A172 (cell line): ENCODE results near the gene CADM3. TPM values are rescaled to one million over a fixed set of nuclear protein-coding genes. Genes with fewer than 3 reads are reported as not detected.

Experiments
- DNase-seq: peaks from one replicate; pipeline ENCODE4 v3.0.0-alpha.2; 2015; ENCODE audit warnings: low spot score
- total RNA-seq: library from RNA; depleted of rRNA; stranded (reverse); fragments of >200 nt; shearing (Covaris generic); gene quantifications from 2 replicates; pipeline ENCODE4 v1.2.3, GENCODE V29; 2014

CADM3 gene
- total RNA-seq, 1 experiment from 2014 or later: 0.26 TPM

GRCh38 chr1:159172614-159173291, 1.3 kb downstream of the CADM3 start:
- DNase-seq: no peak

GRCh38 chr1:159173320-159173719, 1.9 kb downstream of the CADM3 start:
- DNase-seq: no peak

GRCh38 chr1:159175571-159175970, 4.2 kb downstream of the CADM3 start:
- no peak for DNase-seq

GRCh38 chr1:159177272-159177907, 6.0 kb downstream of the CADM3 start:
- peak; percentile 78 for DNase-seq

- no peak for DNase-seq
Observed at GRCh38 chr1:159179906-159180305, 8.5 kb downstream of the CADM3 start.

- no peak for DNase-seq
Observed at GRCh38 chr1:159180516-159180915, 9.1 kb downstream of the CADM3 start.

GRCh38 chr1:159181328-159182024, 10.1 kb downstream of the CADM3 start:
- DNase-seq: no peak

GRCh38 chr1:159184201-159184600, 12.8 kb downstream of the CADM3 start:
- DNase-seq: peak; percentile 20

- no peak for DNase-seq
Observed at GRCh38 chr1:159185121-159185520, 13.7 kb downstream of the CADM3 start.

GRCh38 chr1:159187033-159187432, 15.6 kb downstream of the CADM3 start:
- DNase-seq: no peak

GRCh38 chr1:159187647-159188374, 16.4 kb downstream of the CADM3 start:
- DNase-seq: no peak

GRCh38 chr1:159188375-159188788, 17.0 kb downstream of the CADM3 start:
- DNase-seq: peak; percentile 21

GRCh38 chr1:159190441-159190840, 19.0 kb downstream of the CADM3 start:
- no peak for DNase-seq

GRCh38 chr1:159196543-159196942, 25.1 kb downstream of the CADM3 start:
- no peak for DNase-seq

- peak; percentile 70 for DNase-seq
Observed at GRCh38 chr1:159197561-159198557, 26.4 kb downstream of the CADM3 start.

GRCh38 chr1:159199901-159200300, 28.5 kb downstream of the CADM3 start:
- no peak for DNase-seq

- no peak for DNase-seq
Observed at GRCh38 chr1:159200769-159201168, 29.4 kb downstream of the CADM3 start.

- DNase-seq: no peak
Observed at GRCh38 chr1:159201642-159202041, 30.2 kb downstream of the CADM3 start.

- no peak for DNase-seq
Observed at GRCh38 chr1:159203610-159204009, 32.2 kb downstream of the CADM3 start.

- DNase-seq: no peak
Observed at GRCh38 chr1:159204161-159205141, 33.0 kb downstream of the CADM3 start, which contains the start of gene ACKR1. Gene ACKR1, plus strand, starts transcription at chr1:159204875. Its CDS starts 85 bp downstream, at chr1:159204960.
